Activated CD4-positive, alpha-beta T cell treated with anti-CD3 and anti-CD28 coated beads for 36 hours (primary cell): Measurements from ENCODE around the gene ZFPM1. TPM values are rescaled to one million over a fixed set of nuclear protein-coding genes. Genes with fewer than 3 reads are reported as not detected.

ENCODE experiments used
- ATAC-seq: fragments of 200-7000 bp; cut with Tn5 transposase; one replicate; pipeline ENCODE4 v1.10.0; 2021; ENCODE audit warnings: mild to moderate bottlenecking, moderate library complexity
- CTCF ChIA-PET: fragments of 350-600 bp; sonication (Branson Sonifier 250); formaldehyde crosslinking; loops from one replicate; lab custom pipeline; 2021; ENCODE audit warnings: antibody characterized with exemption; lab: Charles Lee
- POLR2A ChIA-PET: fragments of 350-600 bp; sonication (Branson Sonifier 250); formaldehyde crosslinking; loops from one replicate; lab custom pipeline; 2021; ENCODE audit warnings: antibody characterized with exemption, inconsistent platforms; lab: Charles Lee
- DNase-seq: peaks from one replicate; pipeline ENCODE4 v3.0.0-alpha.2; 2020
- H3K27ac Mint-ChIP-seq: one replicate; pipeline ENCODE4 v1.8.0; 2021; ENCODE audit warnings: mixed read lengths
- H3K27me3 Mint-ChIP-seq: one replicate; pipeline ENCODE4 v1.8.0; 2021; ENCODE audit warnings: mixed read lengths
- H3K36me3 Mint-ChIP-seq: one replicate; pipeline ENCODE4 v1.8.0; 2021; ENCODE audit warnings: low read depth, mixed read lengths
- H3K4me1 Mint-ChIP-seq: one replicate; pipeline ENCODE4 v1.8.0; 2021; ENCODE audit warnings: mixed read lengths
- H3K4me3 Mint-ChIP-seq: one replicate; pipeline ENCODE4 v1.8.0; 2021; ENCODE audit warnings: mild to moderate bottlenecking, moderate library complexity, mixed read lengths
- H3K9me3 Mint-ChIP-seq: one replicate; pipeline ENCODE4 v1.8.0; 2021; ENCODE audit warnings: low read depth, mixed read lengths
- intact Hi-C, 2 experiments: fragments of 100-400 bp; cut with DNase I in 1 of 2; cut with micrococcal nuclease in 1 of 2; formaldehyde crosslinking; loops; one replicate each; pipeline versions ENCODE4 v1.14.2 to v1.15.1; 2022 to 2024; cut with DNase I, micrococcal nuclease
- total RNA-seq, 2 experiments: library from RNA; stranded (reverse); gene quantifications; one replicate each; pipeline ENCODE4 v1.2.3, GENCODE V29; 2021

The ZFPM1 gene
- total RNA-seq, 2 experiments from 2014 or later, result 9.9 to 12.6 TPM

- intact Hi-C loops, result loop anchor here (2.0 to 10.0 kb wide), 4 partner anchors 243 to 663 kb away; no protein-coding TSS in a partner anchor
- Mint-ChIP-seq H3K27ac (no peak overlapping the region), H3K27me3 (no peaks in the 10 kb centered on the region), H3K4me3 (no peak overlapping the region), H3K36me3 (no peaks in the 10 kb centered on the region), H3K9me3 (no peaks in the 10 kb centered on the region), H3K4me1 (no peaks in the 10 kb centered on the region)
- DNase-seq, result peak; percentile 83
- peak; percentile 81 for ATAC-seq
- ChIA-PET POLR2A (no interaction called here), CTCF (interaction anchor here (0.5 to 2.8 kb wide), 9 partner anchors 12 to 659 kb away, joined by 3 to 12 read pairs (median 3); partner anchors contain the start of gene ZFPM1)
Observed at GRCh38 chr16:88437367-88437964, 15.6 kb upstream of the ZFPM1 start.

GRCh38 chr16:88438084-88438870 is 14.8 kb upstream of the ZFPM1 start:
- no peaks in the 10 kb centered on the region for H3K27me3 Mint-ChIP-seq
- H3K4me1 Mint-ChIP-seq, result peaks cover 3% of the 10 kb centered on the region
- ATAC-seq (no peak), DNase-seq (no peak)
- H3K9me3 Mint-ChIP-seq, result no peaks in the 10 kb centered on the region
- H3K4me3 Mint-ChIP-seq, result no peak overlapping the region
- CTCF ChIA-PET, result interaction anchor here (0.5 to 2.8 kb wide), 13 partner anchors 11 to 659 kb away, joined by 3 to 12 read pairs (median 3); partner anchors contain the start of gene ZFPM1
- H3K36me3 Mint-ChIP-seq, result no peaks in the 10 kb centered on the region
- POLR2A ChIA-PET, result interaction anchor here (0.7 kb wide), 1 partner anchor 247 kb away, joined by 3 read pairs; no protein-coding TSS in a partner anchor
- intact Hi-C loops, result loop anchor here in 1 of 2 experiments (10.0 kb wide), 2 partner anchors 243 to 663 kb away; no protein-coding TSS in a partner anchor
- H3K27ac Mint-ChIP-seq, result no peak overlapping the region

DNA sequence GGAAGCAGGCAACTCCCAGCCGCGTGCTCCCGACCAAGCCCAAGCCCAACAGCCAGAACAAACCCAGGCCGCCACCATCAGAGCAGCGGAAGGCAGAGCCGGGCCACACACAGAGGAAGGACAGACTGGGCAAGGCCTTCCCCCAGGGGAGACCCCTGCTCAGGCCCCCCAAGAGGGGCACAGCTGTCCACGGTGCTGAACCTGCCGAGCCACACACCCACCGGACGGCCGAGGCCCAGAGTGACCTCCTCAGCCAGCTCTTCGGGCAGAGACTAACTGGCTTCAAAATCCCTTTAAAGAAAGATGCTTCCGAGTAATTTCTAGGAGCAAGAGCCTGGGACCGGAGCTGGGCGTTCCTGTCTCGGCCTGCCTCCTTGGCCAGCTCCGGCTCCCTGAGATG is 14.1 kb upstream of the ZFPM1 start:
- DNase-seq (no peak), ATAC-seq (no peak)
- Mint-ChIP-seq H3K4me1 (peaks cover 3% of the 10 kb centered on the region), H3K27ac (no peak overlapping the region), H3K27me3 (no peaks in the 10 kb centered on the region), H3K36me3 (no peaks in the 10 kb centered on the region), H3K9me3 (no peaks in the 10 kb centered on the region), H3K4me3 (no peak overlapping the region)
- intact Hi-C loops, result loop anchor here in 1 of 2 experiments (10.0 kb wide), 2 partner anchors 244 to 664 kb away; no protein-coding TSS in a partner anchor
- ChIA-PET POLR2A (interaction anchor here (0.7 kb wide), 1 partner anchor 248 kb away, joined by 3 read pairs; no protein-coding TSS in a partner anchor), CTCF (interaction anchor here (0.7 to 2.8 kb wide), 7 partner anchors 12 to 483 kb away, joined by 3 to 12 read pairs (median 3); partner anchors contain the start of gene ZFPM1)

- intact Hi-C loops, result loop anchor here in 1 of 2 experiments (10.0 kb wide), 2 partner anchors 245 to 665 kb away; no protein-coding TSS in a partner anchor
- POLR2A ChIA-PET, result no interaction called here
- ATAC-seq, result no peak
Observed at GRCh38 chr16:88439706-88440105, 13.4 kb upstream of the ZFPM1 start.

GRCh38 chr16:88440111-88440510 is 13.0 kb upstream of the ZFPM1 start:
- POLR2A ChIA-PET, result no interaction called here
- intact Hi-C loops, result no loop called here

More at GRCh38 chr16:88439706-88440105, 13.4 kb upstream of the ZFPM1 start:
- no peak overlapping the region for H3K4me3 Mint-ChIP-seq
- CTCF ChIA-PET, result interaction anchor here (1.3 to 2.8 kb wide), 4 partner anchors 12 to 121 kb away, joined by 3 to 12 read pairs (median 6); partner anchors contain the start of gene ZFPM1
- H3K4me1 Mint-ChIP-seq, result peaks cover 3% of the 10 kb centered on the region
- H3K27ac Mint-ChIP-seq, result no peak overlapping the region
- H3K27me3 Mint-ChIP-seq, result no peaks in the 10 kb centered on the region
- no peak for DNase-seq
- no peaks in the 10 kb centered on the region for H3K36me3 Mint-ChIP-seq
- no peaks in the 10 kb centered on the region for H3K9me3 Mint-ChIP-seq

DNA sequence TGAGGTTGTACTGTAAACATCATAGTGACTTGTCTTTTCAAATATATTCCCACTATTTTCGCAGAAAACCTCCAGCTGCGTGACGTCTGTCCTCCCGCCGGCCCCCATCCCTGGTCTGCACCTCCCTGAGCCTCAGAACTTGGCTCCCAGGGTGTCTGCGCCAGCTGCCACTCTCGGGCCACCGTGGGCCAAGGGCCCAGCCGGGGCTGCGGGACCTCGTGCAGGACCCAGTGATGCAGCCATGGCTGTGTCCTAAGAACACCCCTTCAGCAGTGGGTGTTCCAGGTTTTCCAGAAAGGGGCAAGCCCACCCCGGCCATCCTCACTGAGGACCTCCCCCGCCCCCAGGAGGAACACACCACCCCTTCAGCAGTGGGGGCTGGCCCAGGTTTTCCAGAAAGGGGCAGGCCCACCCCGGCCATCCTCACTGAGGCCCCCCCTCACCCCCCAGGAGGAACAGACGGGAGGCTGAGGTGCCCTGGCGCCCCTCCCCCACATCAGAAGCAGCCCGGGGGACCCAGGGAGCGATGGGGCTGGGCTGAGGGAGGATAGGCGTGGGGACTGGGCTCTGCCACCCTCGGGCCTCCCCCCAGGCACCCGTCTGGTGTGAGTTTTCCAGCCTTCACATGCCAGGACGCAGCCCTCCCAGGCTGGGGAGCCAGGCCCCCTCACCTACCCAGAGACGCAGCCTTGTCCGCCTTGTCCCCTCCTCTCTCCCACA is 12.2 kb upstream of the ZFPM1 start:
- no peak overlapping the region for H3K27ac Mint-ChIP-seq
- CTCF ChIA-PET, result no interaction called here

More at GRCh38 chr16:88440111-88440510, 13.0 kb upstream of the ZFPM1 start:
- Mint-ChIP-seq H3K4me3 (no peak overlapping the region), H3K36me3 (no peaks in the 10 kb centered on the region), H3K9me3 (no peaks in the 10 kb centered on the region), H3K27ac (no peak overlapping the region), H3K27me3 (no peaks in the 10 kb centered on the region), H3K4me1 (peaks cover 3% of the 10 kb centered on the region)
- CTCF ChIA-PET, result interaction anchor here (1.3 kb wide), 1 partner anchor 84 kb away, joined by 3 read pairs; no protein-coding TSS in a partner anchor
- ATAC-seq, result no peak
- DNase-seq, result no peak

DNA sequence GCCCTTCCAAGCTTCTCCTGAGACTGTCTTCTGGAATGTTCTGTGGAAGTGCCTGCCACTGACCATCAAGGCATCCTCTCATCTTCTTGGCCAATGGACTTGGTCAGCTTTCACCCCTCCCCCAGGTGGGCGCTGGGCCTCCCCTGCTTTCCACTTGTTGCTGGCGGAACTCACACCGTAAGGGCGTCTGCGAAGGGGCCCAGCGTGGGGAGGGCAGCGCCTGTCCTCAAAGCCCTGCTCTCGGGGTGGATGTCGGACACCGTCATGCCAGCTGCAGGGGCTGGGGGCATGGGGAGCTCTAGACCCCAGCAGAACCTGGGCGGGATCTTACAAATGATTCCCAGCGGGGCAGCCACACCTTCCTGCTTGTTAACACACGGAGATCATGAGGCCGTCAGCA is 11.6 kb upstream of the ZFPM1 start:
- Mint-ChIP-seq H3K9me3 (no peaks in the 10 kb centered on the region), H3K36me3 (no peaks in the 10 kb centered on the region), H3K27ac (no peak overlapping the region), H3K4me3 (no peak overlapping the region), H3K4me1 (peaks cover 3% of the 10 kb centered on the region), H3K27me3 (no peaks in the 10 kb centered on the region)
- DNase-seq (no peak), ATAC-seq (no peak)
- ChIA-PET CTCF (no interaction called here), POLR2A (no interaction called here)
- intact Hi-C loops, result no loop called here

More for the DNA sequence above, 12.2 kb upstream of the ZFPM1 start:
- Mint-ChIP-seq H3K4me1 (peaks cover 3% of the 10 kb centered on the region), H3K9me3 (no peaks in the 10 kb centered on the region), H3K4me3 (no peak overlapping the region), H3K27me3 (no peaks in the 10 kb centered on the region), H3K36me3 (no peaks in the 10 kb centered on the region)
- POLR2A ChIA-PET, result no interaction called here
- ATAC-seq (no peak), DNase-seq (no peak)
- intact Hi-C loops, result no loop called here

DNA sequence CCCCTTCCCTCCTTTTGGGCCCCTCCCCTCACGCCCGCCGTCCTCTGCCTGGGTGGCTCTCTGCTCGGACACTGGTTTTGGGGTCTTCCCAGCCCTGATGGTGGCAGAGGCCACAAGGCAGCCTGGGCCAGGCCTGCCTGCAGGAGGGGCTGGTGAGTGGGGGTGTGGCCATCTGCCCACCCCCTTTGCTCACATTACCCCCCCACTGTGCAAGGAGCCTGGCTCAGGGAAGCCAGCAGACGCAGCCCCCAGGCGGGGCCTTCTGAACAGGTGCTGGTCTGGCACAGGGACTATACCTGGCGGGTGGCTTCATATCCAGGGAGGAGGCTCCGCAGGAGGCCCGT is 10.7 kb upstream of the ZFPM1 start:
- intact Hi-C loops, result loop anchor here in 1 of 2 experiments (1.0 kb wide), 1 partner anchor 117 kb away; no protein-coding TSS in a partner anchor
- POLR2A ChIA-PET, result no interaction called here
- Mint-ChIP-seq H3K4me3 (no peak overlapping the region), H3K4me1 (peaks cover 3% of the 10 kb centered on the region), H3K27ac (no peak overlapping the region), H3K9me3 (no peaks in the 10 kb centered on the region), H3K27me3 (no peaks in the 10 kb centered on the region), H3K36me3 (no peaks in the 10 kb centered on the region)
- CTCF ChIA-PET, result no interaction called here
- ATAC-seq, result no peak
- DNase-seq, result no peak

- Mint-ChIP-seq H3K4me1 (peaks cover 3% of the 10 kb centered on the region), H3K36me3 (no peaks in the 10 kb centered on the region), H3K27me3 (no peaks in the 10 kb centered on the region), H3K27ac (no peak overlapping the region), H3K4me3 (no peak overlapping the region), H3K9me3 (no peaks in the 10 kb centered on the region)
- ChIA-PET POLR2A (no interaction called here), CTCF (interaction anchor here (0.6 to 2.0 kb wide), 3 partner anchors 62 to 121 kb away, joined by 3 to 10 read pairs (median 3); no protein-coding TSS in a partner anchor)
- peak; percentile 89 for DNase-seq
- intact Hi-C loops, result loop anchor here (1.0 kb wide), 4 partner anchors 62 to 119 kb away; no protein-coding TSS in a partner anchor
- peak; percentile 96 for ATAC-seq
Observed at GRCh38 chr16:88442727-88443576, 10.1 kb upstream of the ZFPM1 start.

- POLR2A ChIA-PET, result no interaction called here
- DNase-seq (no peak), ATAC-seq (no peak)
- intact Hi-C loops, result no loop called here
- CTCF ChIA-PET, result interaction anchor here (1.0 to 2.0 kb wide), 2 partner anchors 116 to 257 kb away, joined by 3 to 10 read pairs; no protein-coding TSS in a partner anchor
- Mint-ChIP-seq H3K4me1 (peaks cover 3% of the 10 kb centered on the region), H3K27ac (no peak overlapping the region), H3K9me3 (no peaks in the 10 kb centered on the region), H3K27me3 (no peaks in the 10 kb centered on the region), H3K36me3 (no peaks in the 10 kb centered on the region), H3K4me3 (no peak overlapping the region)
Observed at GRCh38 chr16:88444826-88445582, 8.1 kb upstream of the ZFPM1 start.
